ENCODE measurements around the gene AP3S2.

- TF ChIP-seq POLR2A (IDR thresholded peaks at IDR 0.05) (no peak), CTCF (IDR thresholded peaks at IDR 0.05) (no peak)
These were observed 86.1 kb downstream of the AP3S2 start for GRCh38 chr15:89807689-89808088.
